SU-DHL-6 (cell line): ENCODE data around the gene SAT1.

Source experiments
- H2AFZ ChIP-seq: fragments of 200-600 bp; sonication (generic); 2 replicates; pipeline ENCODE4 v1.6.1; 2014; ENCODE audit warnings: low read depth, mild to moderate bottlenecking, moderate library complexity, mixed read lengths, antibody characterized with exemption, low read length; ENCODE audit not compliant: severe bottlenecking
- H3F3A ChIP-seq: fragments of 200-600 bp; shearing (Covaris generic); 2 replicates; pipeline ENCODE4 v1.6.0; 2016; ENCODE audit warnings: antibody characterized with exemption, mild to moderate bottlenecking; ENCODE audit not compliant: insufficient read depth
- H3K27ac ChIP-seq: fragments of 200-600 bp; sonication (generic); 2 replicates; pipeline ENCODE4 v1.5.1; 2016; ENCODE audit warnings: low read depth, mild to moderate bottlenecking, low read length, moderate library complexity, mixed read lengths
- H3K27me3 ChIP-seq: fragments of 200-600 bp; sonication (generic), shearing (Covaris generic); 2 replicates; pipeline ENCODE4 v1.6.0; 2014; ENCODE audit warnings: mild to moderate bottlenecking, low read length
- H3K36me3 ChIP-seq: fragments of 200-600 bp; sonication (generic); 2 replicates; pipeline ENCODE4 v1.6.1; 2014; ENCODE audit warnings: mild to moderate bottlenecking, low read length, mixed read lengths
- H3K4me2 ChIP-seq: fragments of 300-600, 200-600 bp; shearing (Covaris generic), sonication (generic); 2 replicates; pipeline ENCODE4 v1.6.0; 2014; ENCODE audit warnings: low read length, low read depth, mild to moderate bottlenecking; ENCODE audit not compliant: poor library complexity, severe bottlenecking
- H3K4me3 ChIP-seq: fragments of 200-600 bp; sonication (generic); 2 replicates; pipeline ENCODE4 v1.5.1; 2014; ENCODE audit warnings: antibody characterized with exemption, low read length, mild to moderate bottlenecking, mixed read lengths; ENCODE audit not compliant: insufficient read depth, poor library complexity, severe bottlenecking
- H3K79me2 ChIP-seq: fragments of 200-600 bp; sonication (generic); 2 replicates; pipeline ENCODE4 v1.6.1; 2014; ENCODE audit warnings: mild to moderate bottlenecking, low read length, moderate library complexity; ENCODE audit not compliant: insufficient read depth
- H3K9ac ChIP-seq: fragments of 200-600 bp; sonication (generic); 2 replicates; pipeline ENCODE4 v1.7.0; 2014; ENCODE audit warnings: mild to moderate bottlenecking, low read length
- H3K9me2 ChIP-seq: fragments of 200-600 bp; sonication (generic); replicated peaks from 2 replicates; pipeline ENCODE4 v1.6.1; 2014; ENCODE audit warnings: low read length; ENCODE audit not compliant: insufficient read depth
- H3K9me3 ChIP-seq: fragments of 200-600 bp; sonication (generic); 2 replicates; pipeline ENCODE4 v1.6.1; 2014; ENCODE audit warnings: low read length, mixed read lengths; ENCODE audit not compliant: insufficient read depth
- H4K20me1 ChIP-seq: fragments of 200-600 bp; sonication (generic); 2 replicates; pipeline ENCODE4 v1.6.1; 2014; ENCODE audit warnings: low read depth, mild to moderate bottlenecking, antibody characterized with exemption, low read length, moderate library complexity, mixed read lengths
- EZH2phosphoT487 ChIP-seq: fragments of 200-600 bp; sonication (generic), shearing (Covaris generic); conservative IDR thresholded peaks from 2 replicates; pipeline ENCODE4 v1.6.1; 2018; ENCODE audit warnings: mild to moderate bottlenecking, antibody characterized with exemption, low read length, moderate library complexity, mixed read lengths
- TF ChIP-seq, protein P1 (sequence below): fragments of 200-600 bp; sonication (generic); IDR thresholded peaks from one replicate; pipeline ENCODE4 v1.5.1; 2017; ENCODE audit warnings: antibody characterized with exemption, mild to moderate bottlenecking, low read length, moderate library complexity; ENCODE audit not compliant: insufficient read depth, poor library complexity, severe bottlenecking

Gene SAT1

DNA sequence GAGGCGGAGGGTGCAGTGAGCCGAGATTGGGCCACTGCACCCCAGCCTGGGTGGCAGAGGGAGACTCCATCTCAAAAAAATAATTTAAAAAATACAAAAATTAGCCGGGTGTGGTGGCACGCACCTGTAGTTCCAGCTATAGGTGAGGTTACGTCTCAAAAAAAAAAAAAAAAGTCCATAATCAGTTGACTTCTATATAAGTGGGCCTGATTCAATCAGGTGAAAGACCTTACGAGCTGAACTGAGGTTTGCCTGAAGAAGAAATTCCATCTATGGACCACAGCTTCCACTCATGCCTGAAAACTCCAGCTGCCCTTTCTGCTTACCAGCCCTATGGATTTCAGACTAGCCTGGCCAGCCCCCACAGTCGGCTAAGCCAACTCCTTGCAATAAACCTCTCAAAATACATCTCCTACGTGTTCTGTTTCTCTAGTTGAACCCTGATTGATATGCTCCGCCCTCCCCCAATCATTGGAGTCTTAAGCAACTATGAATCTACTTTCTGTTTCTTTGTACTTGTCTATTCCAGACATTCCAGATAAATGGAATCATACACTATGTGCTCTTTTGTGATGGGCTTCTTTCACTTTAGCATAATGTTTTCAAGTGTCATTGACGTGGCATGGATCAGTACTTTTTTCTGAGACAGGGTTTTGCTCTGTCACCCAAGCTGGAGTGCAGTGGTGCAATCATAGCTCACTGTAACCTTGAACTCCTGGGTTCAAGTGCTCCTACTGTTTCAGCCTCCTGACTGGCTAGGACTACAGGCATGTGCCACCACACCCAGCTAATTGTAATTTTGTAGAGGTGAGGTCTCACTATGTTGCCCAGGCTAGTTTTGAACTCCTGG is 36.6 kb downstream of the SAT1 start:
- Histone ChIP-seq H3K79me2 (no peaks in the 10 kb centered on the region), H3K27me3 (no peaks in the 10 kb centered on the region), H3K4me3 (no peak overlapping the region), H3K9me3 (no peaks in the 10 kb centered on the region), H3K27ac (no peak overlapping the region), H3K9me2 (no peaks in the 10 kb centered on the region), H3K9ac (no peak overlapping the region), H2AFZ (no peak overlapping the region), H3K4me2 (no peak overlapping the region), H3K36me3 (no peaks in the 10 kb centered on the region), H3F3A (no peaks in the 10 kb centered on the region), H4K20me1 (no peaks in the 10 kb centered on the region)
- TF ChIP-seq EZH2phosphoT487 = no peak
- TF ChIP-seq, protein P1, sequence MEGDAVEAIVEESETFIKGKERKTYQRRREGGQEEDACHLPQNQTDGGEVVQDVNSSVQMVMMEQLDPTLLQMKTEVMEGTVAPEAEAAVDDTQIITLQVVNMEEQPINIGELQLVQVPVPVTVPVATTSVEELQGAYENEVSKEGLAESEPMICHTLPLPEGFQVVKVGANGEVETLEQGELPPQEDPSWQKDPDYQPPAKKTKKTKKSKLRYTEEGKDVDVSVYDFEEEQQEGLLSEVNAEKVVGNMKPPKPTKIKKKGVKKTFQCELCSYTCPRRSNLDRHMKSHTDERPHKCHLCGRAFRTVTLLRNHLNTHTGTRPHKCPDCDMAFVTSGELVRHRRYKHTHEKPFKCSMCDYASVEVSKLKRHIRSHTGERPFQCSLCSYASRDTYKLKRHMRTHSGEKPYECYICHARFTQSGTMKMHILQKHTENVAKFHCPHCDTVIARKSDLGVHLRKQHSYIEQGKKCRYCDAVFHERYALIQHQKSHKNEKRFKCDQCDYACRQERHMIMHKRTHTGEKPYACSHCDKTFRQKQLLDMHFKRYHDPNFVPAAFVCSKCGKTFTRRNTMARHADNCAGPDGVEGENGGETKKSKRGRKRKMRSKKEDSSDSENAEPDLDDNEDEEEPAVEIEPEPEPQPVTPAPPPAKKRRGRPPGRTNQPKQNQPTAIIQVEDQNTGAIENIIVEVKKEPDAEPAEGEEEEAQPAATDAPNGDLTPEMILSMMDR = no peak

DNA sequence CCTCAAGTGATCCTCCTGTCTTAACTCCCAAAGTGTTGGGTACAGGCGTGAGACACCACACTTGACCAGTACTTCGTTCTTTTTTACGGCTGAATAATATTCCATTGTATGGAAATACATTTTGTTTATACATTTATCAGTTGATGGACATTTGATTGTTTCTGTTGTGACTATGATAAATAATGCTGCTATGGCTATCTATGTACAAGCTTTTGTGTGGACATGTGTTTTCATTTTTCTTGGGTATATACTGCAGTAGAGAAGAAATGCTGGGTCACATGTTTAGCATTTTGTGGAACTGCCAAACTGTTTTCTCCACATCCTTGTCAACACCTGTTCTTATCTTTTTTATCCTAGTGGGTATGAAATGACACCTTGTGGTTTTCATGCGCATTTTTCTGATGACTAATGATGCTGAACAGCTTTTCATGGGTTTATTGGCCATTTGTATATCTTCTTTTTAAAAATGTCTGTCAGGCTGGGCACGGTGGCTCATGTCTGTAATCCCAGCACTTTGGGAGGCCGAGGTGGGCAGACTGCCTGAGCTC is 37.3 kb downstream of the SAT1 start:
- H3K4me2 ChIP-seq = no peak overlapping the region
- no peaks in the 10 kb centered on the region for H3K9me2 ChIP-seq
- no peak overlapping the region for H3K4me3 ChIP-seq
- H3K79me2 ChIP-seq = no peaks in the 10 kb centered on the region
- no peaks in the 10 kb centered on the region for H3F3A ChIP-seq
- H3K36me3 ChIP-seq = no peaks in the 10 kb centered on the region
- no peak overlapping the region for H3K9ac ChIP-seq
- no peaks in the 10 kb centered on the region for H4K20me1 ChIP-seq
- H3K9me3 ChIP-seq = no peaks in the 10 kb centered on the region
- H2AFZ ChIP-seq = no peak overlapping the region
- TF ChIP-seq, protein P1 = no peak
- no peak for TF ChIP-seq EZH2phosphoT487
- H3K27ac ChIP-seq = no peak overlapping the region
- no peaks in the 10 kb centered on the region for H3K27me3 ChIP-seq

DNA sequence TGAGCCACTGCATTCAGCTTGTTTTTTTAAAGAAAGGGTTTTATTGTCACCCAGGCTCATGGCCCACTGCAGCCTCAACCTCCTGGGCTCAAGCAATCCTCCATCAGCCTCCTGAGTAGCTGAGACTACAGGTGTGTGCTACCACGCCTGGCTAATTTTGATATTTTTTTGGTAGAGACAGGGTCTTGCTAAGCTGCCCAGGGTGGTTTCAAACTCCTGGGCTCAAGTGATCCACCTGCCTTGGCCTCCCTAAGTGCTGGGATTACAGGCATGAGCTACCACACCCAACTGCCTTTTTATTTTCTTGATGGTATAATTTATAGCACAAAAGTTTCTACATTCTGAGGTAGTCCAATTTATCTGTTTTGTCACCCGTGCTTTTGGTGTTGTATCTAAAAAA is 38.9 kb downstream of the SAT1 start:
- Histone ChIP-seq H4K20me1 (no peaks in the 10 kb centered on the region), H3K4me2 (no peak overlapping the region), H3K9me2 (no peaks in the 10 kb centered on the region), H3K9me3 (no peaks in the 10 kb centered on the region), H3K79me2 (no peaks in the 10 kb centered on the region), H3F3A (no peaks in the 10 kb centered on the region), H3K27me3 (no peaks in the 10 kb centered on the region), H3K36me3 (no peaks in the 10 kb centered on the region), H3K4me3 (no peak overlapping the region), H3K9ac (no peak overlapping the region), H3K27ac (no peak overlapping the region), H2AFZ (no peak overlapping the region)
- TF ChIP-seq, protein P1 = no peak
- no peak for TF ChIP-seq EZH2phosphoT487
